Eye (tissue), 1 donor: Measurements from ENCODE around the gene PAPPA.

ENCODE experiments used
- DNase-seq: peaks from one replicate; pipeline ENCODE4 v3.0.0-alpha.2; 2015

Gene PAPPA, protein sequence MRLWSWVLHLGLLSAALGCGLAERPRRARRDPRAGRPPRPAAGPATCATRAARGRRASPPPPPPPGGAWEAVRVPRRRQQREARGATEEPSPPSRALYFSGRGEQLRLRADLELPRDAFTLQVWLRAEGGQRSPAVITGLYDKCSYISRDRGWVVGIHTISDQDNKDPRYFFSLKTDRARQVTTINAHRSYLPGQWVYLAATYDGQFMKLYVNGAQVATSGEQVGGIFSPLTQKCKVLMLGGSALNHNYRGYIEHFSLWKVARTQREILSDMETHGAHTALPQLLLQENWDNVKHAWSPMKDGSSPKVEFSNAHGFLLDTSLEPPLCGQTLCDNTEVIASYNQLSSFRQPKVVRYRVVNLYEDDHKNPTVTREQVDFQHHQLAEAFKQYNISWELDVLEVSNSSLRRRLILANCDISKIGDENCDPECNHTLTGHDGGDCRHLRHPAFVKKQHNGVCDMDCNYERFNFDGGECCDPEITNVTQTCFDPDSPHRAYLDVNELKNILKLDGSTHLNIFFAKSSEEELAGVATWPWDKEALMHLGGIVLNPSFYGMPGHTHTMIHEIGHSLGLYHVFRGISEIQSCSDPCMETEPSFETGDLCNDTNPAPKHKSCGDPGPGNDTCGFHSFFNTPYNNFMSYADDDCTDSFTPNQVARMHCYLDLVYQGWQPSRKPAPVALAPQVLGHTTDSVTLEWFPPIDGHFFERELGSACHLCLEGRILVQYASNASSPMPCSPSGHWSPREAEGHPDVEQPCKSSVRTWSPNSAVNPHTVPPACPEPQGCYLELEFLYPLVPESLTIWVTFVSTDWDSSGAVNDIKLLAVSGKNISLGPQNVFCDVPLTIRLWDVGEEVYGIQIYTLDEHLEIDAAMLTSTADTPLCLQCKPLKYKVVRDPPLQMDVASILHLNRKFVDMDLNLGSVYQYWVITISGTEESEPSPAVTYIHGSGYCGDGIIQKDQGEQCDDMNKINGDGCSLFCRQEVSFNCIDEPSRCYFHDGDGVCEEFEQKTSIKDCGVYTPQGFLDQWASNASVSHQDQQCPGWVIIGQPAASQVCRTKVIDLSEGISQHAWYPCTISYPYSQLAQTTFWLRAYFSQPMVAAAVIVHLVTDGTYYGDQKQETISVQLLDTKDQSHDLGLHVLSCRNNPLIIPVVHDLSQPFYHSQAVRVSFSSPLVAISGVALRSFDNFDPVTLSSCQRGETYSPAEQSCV (N-terminal part only)

DNA sequence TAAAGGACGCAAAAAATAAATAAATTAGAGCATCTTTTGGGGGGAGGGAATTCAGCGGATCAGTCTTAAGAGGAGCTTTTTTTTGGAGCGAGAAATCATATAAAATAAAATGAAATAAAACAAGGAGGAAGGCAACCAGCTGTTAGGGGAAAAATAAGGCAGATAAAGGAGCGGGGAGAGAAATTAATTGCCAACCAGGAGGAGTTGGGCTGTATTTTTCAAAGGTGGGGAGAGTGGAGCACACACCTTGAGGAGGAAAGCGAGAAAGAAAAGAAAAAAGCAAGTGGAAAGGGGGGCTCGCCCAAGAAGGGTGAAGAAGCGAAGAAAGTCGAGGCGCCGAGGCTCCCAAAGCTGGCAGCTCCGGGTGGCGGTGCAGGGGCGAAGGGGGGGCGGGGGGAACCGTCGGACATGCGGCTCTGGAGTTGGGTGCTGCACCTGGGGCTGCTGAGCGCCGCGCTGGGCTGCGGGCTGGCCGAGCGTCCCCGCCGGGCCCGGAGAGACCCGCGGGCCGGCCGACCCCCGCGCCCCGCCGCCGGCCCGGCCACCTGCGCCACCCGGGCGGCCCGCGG lies at the start of gene PAPPA:
Gene PAPPA, plus strand, starts transcription at position 27 of the 569 bp plus-strand sequence. Its CDS starts 382 bp downstream, at position 409.
- DNase-seq, result peak; percentile 57

DNA sequence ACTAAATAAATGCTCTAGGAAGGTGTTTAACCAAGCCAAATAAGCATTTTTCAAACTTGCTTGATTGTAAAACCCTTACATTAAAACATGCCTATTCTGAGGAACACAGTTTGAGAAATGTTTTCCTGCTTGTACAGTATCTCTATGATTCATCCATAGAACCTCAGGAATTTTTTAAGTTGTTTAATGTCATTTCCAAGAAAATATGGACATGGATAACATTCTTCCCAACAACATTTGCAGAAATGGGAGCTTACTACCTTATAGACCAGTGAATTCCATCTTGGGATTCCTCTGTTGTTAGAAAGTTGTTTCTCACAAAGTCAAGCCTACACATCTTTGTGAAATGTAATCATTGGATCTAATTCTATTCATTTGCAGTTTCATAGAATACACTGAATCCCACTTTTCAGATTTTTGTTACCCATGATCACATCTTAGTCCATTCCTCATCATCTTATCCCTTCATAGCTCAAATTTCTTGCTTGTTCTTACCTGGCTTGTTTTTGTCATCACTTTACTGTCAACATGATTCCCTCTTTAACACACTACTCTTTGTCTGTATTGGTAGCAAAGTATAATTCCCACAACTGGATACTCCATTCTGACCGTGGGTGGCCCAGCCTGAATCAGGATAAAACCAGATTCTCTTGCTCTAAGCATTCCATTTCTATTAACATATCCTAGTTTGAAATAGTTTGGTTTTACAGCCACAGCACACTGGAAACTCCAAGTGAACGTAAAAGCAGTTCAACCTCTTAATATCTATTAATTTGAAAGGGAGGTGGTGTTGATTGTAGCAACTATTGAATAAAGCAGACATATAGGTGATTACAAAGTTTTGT lies 49.4 kb upstream of the PAPPA start:
- no peak for DNase-seq

DNA sequence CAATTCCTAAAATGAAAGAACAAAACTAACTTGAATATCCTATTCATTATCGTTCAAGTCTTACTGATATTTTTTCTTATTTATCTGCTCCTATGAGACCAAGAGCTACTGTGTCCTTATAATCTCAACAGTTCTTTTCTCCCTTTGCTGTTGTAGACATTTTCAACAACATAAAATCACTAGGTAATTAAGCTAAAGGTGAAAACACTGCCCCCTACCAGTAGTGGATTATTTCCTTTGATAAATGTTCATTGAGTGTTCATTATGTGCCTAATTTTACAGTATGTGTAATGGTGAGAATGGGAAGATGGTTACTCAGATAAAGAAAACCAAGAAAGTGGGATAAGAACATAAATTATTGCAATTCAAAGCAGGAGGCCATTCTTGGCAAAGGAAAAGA lies 41.4 kb upstream of the PAPPA start:
- no peak for DNase-seq

DNA sequence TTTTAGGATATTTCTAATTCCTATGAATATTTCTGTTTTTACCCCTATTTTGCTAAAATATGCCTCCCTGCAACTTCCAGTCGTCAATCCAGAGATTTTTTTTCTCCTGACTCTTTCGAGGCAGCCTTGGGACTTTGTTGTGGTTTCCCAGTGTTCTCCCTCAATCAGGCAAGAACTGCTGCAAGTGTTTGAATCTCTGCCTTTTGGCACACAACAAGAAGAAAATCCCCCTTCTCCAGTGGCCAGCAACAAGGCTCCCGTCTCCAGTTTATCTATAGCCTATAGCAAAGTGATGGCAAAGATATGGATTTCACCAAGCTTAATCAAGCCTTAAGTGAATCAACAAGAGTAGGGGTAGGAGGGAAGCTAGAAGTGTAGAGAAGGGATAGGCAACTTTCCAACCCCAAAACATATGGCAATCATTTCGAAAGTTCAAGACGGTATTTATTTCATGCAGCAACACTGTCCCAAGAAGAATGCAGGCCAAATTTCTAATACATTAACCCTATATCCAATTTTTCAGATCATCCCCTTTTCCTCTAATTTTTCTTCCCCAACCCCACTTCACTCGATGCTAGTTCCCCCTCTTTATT lies 37.7 kb upstream of the PAPPA start:
- DNase-seq, result peak; percentile 38

DNA sequence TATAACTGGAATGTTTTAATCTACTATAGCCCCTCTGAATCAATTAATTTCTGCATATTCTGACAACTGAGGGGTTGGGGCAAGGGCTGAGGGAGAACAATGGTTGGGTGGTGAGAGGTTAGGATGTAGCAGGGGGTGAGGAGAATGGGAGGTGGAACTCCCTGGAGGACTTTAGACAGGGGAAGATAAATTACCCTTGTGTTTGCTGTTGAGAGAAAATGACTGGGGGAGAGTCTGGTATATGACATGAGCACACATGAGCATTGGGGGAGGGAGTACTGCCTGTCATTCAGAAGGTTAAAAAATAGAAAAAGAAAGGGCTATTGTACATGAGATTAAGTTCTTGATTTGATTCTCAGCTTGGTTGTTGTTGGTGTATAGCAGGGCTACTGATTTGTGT lies 37.2 kb upstream of the PAPPA start:
- no peak for DNase-seq

DNA sequence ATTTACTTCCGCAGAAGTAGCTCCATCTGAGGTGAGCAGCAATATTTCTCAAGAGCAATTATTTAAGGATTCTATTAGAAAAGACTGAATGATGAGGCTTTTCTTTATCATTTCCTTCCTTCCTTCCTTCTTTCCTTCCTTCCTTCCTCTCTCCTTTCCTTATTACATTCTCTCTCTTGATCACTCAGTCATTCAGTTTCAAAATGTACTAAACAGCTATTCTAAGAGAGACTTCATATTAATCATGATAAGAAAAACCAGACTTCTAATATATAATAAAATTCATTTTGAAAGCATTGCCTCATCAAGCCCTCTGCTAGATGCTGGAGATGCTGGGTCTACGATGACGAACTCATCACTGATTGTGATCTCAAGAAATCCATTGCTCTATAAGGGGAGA lies 30.4 kb upstream of the PAPPA start:
- no peak for DNase-seq

DNA sequence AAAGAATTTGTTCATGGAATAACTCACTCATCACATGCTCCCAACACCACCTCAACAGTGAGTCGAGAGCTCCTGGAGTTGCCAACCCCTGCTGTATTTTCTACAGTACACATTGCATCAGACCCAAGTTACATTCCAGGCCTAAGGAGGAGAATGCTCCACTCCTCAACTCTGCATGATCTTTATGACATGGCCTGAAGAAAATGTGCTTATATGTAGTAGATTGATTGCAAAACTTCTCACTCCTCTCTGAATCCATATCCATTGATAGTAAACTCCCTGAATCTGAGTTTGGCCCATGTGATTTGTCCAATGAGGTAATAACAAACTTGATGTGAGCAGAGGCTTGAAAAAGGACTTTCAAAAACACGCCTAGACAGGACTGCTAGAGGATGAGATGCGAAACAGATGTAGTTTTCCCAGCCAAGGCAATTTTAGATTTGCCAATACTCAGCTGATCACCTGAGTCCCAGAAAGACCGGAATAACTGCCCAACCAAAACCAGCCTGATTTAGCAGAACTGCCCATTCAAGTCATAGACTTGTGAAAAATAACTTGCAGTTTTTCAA lies 29.0 kb upstream of the PAPPA start:
- DNase-seq, result no peak

DNA sequence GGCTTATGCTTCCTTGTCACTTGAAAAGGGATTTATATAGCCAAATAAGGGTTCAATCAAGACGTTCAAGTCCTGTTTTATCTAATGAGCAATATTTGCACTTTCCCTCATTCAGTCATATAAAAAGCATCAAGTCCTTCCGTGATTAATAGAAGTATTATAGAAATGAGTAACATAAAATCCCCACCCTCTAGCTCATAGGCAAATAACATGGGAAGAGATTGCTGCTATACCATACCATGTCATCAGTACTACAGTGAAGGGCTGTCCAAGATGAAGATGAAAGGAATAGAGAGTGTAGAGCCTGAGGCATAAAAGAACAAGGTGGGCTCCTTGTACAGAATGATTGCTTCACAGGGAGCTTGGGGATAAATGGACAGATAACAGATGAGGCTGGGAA lies 20.4 kb upstream of the PAPPA start:
- DNase-seq, result no peak

DNA sequence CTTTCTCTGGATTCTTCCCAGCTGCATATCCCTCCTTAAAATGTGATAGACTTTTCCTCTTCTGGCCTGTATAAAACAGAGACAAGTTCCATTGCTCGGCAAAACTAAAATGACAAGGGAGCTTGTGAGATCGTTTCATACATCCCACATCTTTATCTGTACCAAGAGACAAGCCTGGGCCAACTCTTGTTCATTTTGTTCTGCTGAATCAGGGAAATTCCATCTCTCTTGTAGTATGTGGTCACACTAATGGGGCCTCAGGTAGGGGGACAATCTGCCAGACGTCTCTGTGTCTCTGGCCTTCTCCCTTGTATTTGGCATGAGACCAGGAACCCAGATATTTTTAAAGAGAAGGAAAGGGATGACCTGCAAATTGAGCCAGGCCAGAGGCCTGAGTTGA lies 18.6 kb upstream of the PAPPA start:
- no peak for DNase-seq

DNA sequence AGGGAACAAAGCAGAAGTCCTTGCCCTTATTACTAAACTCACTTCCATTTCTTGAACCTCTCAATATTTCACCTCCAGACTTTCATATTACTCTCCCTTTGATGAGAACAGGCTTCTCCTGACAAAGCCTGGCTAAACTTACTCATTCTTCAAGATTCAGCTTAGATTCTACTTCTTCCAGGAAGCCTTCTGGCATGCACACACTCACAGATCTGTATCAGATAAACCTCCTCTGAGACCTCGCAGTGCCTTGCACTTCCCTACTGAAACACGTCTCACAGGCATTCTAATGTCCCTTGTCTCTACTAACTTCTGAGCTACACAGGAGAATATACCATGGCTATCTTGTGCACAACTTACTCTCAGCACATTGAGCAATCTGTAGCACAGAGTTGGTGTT lies 16.6 kb upstream of the PAPPA start:
- no peak for DNase-seq

DNA sequence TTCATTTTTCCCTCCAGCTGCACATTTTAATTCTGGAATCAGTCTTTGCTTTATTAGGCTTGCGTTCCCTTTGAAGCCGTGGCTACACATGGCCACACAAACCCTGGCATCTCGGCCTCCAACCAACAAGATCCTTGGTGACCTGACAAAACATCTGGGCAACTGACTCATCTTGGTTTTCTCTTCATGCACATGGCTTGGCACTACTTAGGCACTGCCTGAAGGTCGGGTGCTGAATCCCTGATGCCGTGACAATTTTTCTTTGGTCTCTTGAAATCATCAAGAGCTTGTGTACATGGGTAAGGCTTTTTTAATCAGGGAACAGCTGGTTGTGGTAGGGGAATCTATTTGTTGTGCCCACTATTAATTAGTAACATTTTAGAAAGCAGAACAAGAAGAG lies 16.0 kb upstream of the PAPPA start:
- DNase-seq, result no peak

DNA sequence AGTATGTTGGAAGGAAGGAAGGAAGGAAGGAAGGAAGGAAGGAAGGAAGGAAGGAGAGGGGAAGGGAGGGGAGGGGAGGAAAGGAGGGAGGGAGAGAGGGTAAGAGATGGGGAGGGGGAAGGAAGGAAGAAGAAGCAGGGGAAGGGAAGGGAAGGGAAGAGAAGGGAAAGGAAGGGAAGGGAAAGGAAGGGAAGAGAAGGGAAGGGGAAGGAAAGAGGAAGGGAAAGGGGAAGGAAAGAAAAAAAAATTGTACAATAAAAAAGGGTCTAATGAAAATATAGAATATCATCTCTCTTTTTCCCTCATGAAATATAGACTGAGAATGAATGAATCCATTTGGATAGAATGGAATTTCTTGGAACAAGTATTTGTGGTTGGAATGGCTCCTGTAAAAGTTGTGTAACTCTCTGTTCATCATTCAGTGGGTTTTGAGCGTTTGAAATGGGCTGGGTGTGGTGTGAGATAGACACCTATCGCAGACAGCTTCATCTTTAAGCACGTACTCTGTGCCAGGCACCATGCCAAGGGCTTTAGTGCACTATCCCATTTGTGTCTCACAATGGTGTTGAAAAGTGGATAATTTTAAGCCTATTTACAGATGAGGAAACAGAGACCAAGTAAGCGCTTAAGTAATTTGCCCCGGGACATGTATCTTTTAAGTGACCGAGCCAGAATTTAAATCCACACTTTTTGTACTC lies 11.6 kb upstream of the PAPPA start:
- no peak for DNase-seq

DNA sequence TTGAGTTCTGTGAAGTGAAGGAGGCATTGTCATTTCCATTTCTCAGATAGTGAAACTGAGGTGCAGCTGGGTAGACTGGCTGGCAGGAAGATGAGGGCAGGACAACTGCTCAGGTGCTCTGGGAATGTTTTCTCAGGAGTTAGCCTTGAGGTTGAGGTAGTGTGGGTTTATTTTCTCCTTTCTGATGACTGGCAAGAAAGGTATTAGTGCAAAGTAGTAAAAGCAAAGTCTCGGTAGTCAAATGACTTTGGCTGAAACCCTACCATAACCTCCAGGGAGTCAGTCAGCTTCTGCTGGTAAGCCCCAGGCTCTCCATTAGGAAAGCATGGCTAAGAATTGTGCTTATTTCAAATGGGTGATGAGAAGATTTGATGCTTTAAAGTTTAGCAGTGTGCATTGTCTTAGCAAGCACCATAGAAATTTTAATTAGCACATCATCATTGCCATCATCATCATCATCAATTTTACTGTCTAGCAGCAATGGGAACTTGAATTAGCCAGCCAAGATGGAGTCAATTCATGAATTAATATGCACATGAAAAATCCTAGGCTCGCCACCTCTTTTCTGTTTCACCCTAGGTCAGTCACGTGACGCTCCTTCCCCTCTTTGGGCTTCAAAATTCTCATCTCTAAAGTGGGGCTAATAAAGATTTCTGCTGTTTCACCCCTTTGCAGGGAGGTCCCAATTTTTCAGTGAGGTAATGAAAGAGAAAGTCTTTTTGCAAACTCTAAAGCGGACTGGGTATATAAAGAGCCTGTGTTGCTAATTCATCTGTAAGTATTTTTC lies 10.7 kb upstream of the PAPPA start:
- no peak for DNase-seq

DNA sequence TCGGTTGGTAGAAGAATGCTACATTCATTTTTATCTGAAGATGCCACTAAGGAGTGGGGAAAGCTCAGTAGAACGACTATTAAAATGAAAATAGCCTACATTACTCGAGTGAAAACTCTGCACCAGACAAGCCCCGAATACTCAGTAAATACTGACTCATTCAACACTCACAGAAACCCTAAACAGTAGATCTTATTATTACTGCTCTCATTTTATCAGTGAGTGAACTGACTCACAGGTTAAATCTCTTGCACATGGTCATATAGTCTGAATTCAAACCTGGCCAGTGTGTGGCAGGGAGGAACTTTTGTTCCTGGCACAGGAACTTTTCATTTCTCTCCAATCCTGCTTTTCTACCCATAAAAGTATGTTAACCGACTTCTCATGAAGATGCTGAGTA lies 9.6 kb upstream of the PAPPA start:
- no peak for DNase-seq

DNA sequence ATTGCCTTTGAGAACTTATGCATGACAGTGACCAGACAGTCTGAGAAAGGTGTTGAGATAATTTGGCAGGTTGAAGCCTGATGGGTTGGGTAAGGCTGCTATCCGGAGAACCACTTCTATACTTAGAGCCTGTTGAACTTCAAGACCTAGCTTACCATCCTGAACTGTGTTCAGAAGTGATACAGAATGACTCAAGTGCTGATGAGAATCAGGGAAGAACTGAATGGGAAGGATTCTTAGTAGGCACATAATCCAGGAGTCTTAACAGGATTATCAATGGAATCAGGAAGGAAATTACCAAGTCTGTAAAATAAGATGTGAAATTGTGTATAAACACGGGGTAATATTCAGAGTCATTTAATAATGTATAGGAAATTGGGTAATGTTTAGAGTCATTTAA lies 9.0 kb upstream of the PAPPA start:
- DNase-seq, result no peak

DNA sequence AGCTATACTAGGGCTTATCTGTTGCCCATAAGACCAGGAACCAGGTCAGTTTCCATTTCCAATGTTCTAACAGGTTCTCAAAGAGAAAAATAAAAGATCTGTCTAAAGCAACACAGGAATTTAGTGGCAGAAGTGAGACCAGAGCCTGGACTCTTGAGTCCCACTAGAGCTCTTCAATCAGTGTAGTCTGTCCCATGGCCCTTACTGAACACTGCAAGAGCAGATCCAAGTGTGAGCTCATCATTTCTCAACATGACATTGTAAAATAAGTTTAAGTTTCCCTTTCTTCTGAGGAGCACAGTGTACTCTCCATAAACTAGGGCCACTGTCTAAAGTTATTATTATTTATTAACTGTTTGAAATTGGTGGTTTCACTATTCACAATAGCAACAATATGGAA lies 8.6 kb upstream of the PAPPA start:
- no peak for DNase-seq

DNA sequence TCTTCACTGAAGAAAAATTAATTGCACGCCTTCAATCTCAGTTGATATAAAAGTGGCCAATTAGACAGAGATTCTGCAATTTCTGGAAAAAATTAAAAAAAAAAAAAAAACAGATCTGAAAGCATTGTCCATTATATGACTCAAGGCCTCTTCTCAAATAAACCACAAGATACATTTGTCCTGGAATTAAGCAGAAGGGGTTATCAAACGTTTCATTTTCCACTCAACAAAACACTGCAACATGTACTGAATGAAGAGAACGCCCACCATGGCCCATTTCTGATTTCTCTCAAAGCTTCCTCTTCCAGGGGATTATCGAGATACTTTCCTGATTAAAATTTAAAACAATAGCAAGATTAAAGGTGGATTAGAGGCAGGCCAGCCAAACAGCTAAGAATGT lies 5.8 kb upstream of the PAPPA start:
- DNase-seq, result no peak

DNA sequence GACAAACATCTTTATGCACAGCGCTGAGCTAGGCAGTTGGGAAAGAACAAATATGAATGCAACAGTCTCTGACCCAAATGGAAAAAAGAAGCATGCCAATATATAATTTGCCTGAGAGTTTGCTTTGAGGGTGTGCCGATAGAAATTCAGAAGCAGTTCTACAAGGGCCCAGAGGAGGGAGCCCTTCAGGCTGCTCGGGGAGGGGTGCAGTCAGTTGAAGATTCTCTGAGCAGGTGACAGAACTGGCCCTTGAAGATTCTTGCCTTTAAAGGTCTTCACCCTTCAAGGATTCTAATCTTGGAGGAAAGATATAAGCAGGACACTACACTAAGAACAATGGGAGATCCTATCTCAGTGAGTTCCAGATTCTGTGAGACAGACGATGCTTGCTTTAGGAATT lies 3.7 kb upstream of the PAPPA start:
- peak; percentile 59 for DNase-seq

DNA sequence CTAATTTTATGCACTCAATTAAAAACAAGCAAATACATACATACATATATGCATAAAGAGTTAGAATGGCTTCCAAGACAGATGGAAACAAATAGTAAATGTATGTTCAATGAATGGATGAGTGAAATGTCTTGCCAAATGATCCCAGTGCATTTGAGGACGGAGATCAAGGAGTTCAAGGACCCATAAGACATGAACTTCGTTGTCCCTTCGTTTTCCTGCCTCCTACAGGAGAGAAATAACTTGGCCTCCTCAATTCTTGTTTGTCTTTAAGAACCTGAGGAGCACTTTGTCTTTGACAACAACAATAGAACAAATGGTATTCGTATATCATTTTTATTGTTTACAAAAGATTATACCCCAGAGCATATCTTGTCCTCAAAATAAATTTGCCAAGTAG lies 2.4 kb upstream of the PAPPA start:
- no peak for DNase-seq

DNA sequence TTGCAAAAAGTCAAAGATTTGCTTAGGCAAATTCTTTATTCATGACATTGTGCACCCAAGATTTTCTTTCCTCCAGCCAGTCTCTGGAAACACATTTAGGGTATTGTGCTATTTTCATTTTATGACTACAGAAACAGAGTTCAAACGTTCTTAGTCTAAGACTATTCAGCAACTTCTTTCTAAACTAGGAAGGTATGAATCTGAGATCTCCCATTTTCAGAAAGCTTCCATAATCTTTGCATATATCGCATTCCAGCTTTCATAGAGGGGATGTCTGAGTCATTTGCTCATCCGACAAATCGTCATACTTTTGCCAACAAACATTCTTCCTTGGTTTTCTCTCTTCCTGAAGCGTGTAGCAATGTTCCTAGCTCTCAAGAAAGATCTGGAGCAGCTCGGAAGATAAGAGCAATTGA lies 1.6 kb upstream of the PAPPA start:
- DNase-seq, result no peak
